C1 segment of cervical spinal cord (tissue), 14 donors: Measurements from ENCODE around the gene SYCE3.

ENCODE experiments used
- DNase-seq, 14 donors: peaks; one replicate each; lab custom pipeline; 2025; lab: John Stamatoyannopoulos, UW

SYCE3 gene

GRCh38 chr22:50600967-50601668, 38.4 kb upstream of the SYCE3 start:
- DNase-seq: no peak

GRCh38 chr22:50600538-50600937, 37.8 kb upstream of the SYCE3 start, which contains the start of gene MAPK8IP2:
MAPK8IP2 (plus strand) TSS chr22:50600793; CDS start chr22:50600819, 26 bp downstream.
- peak in 1 of 14 donors; percentile 70 for DNase-seq

- DNase-seq: peak in 2 of 14 donors; percentile 25 to 46
Observed at GRCh38 chr22:50599816-50600455, 37.2 kb upstream of the SYCE3 start.

- no peak for DNase-seq
Observed at GRCh38 chr22:50597097-50597496, 34.4 kb upstream of the SYCE3 start.

- DNase-seq: no peak
Observed at GRCh38 chr22:50595189-50595588, 32.5 kb upstream of the SYCE3 start.

- DNase-seq: no peak
Observed at GRCh38 chr22:50587407-50587806, 24.7 kb upstream of the SYCE3 start.

- DNase-seq: no peak
Observed at GRCh38 chr22:50586416-50586815, 23.7 kb upstream of the SYCE3 start.

GRCh38 chr22:50585781-50586180, 23.1 kb upstream of the SYCE3 start:
- no peak for DNase-seq

- DNase-seq: no peak
Observed at GRCh38 chr22:50585238-50585637, 22.5 kb upstream of the SYCE3 start.

- no peak for DNase-seq
Observed at GRCh38 chr22:50584106-50585096, 21.7 kb upstream of the SYCE3 start.

- peak in 1 of 14 donors; percentile 42 for DNase-seq
Observed at GRCh38 chr22:50583294-50583861, 20.7 kb upstream of the SYCE3 start.

- peak; percentile 71 to 99 (median 98) for DNase-seq
Observed at GRCh38 chr22:50582493-50583293, 20.0 kb upstream of the SYCE3 start, which contains the start of gene CHKB. CHKB (minus strand) TSS chr22:50582849; CDS start chr22:50582781, 68 bp downstream.

GRCh38 chr22:50581950-50582492, 19.3 kb upstream of the SYCE3 start:
- DNase-seq: no peak

GRCh38 chr22:50581031-50581949, 18.6 kb upstream of the SYCE3 start:
- no peak for DNase-seq

- DNase-seq: no peak
Observed at GRCh38 chr22:50579752-50580151, 17.0 kb upstream of the SYCE3 start.

- peak in 1 of 14 donors; percentile 31 for DNase-seq
Observed at GRCh38 chr22:50578776-50579310, 16.1 kb upstream of the SYCE3 start.

- DNase-seq: no peak
Observed at GRCh38 chr22:50577987-50578775, 15.5 kb upstream of the SYCE3 start, which contains the start of gene CPT1B. CPT1B (minus strand) TSS chr22:50578427; CDS start chr22:50577915, 512 bp downstream.

GRCh38 chr22:50577697-50577986, 14.9 kb upstream of the SYCE3 start:
- DNase-seq: no peak
